A549 treated with Hydrocortisone at 1 μM for 4 hours (cell line): ENCODE measurements around the gene XDH. TPM values are rescaled to one million over a fixed set of nuclear protein-coding genes. Genes with fewer than 3 reads are reported as not detected.

Experiments used
- total RNA-seq: library from RNA; stranded (reverse); fragments of 200-300 nt; extraction: Qiagen RNA extraction; gene quantifications from 5 replicates; pipeline ENCODE4 v1.2.3, GENCODE V29; 2022

XDH gene
- total RNA-seq, result 0.99 to 1.4 TPM (median 1.0 TPM) in 5 replicates

GRCh38 chr2:31414601-31415241 lies at the start of gene XDH:
Gene XDH, minus strand, starts transcription at chr2:31414742. Its CDS starts 76 bp downstream, at chr2:31414666.

Other genes with a start within 250 kb of the XDH start
- gene CAPN14, start 197.2 kb downstream of the XDH start, total RNA-seq, result 0.02 to 0.05 TPM (median 0.02 TPM) in 5 replicates
- gene EHD3, start 180.6 kb downstream of the XDH start, total RNA-seq, result 6.3 to 8.0 TPM (median 7.4 TPM) in 5 replicates
- 0.02 to 0.06 TPM (median 0.03 TPM) in 5 replicates for gene SRD5A2, start 166.2 kb upstream of the XDH start, total RNA-seq